IgD-negative memory B cell (primary cell): ENCODE data around the gene GMDS. TPM values are rescaled to one million over a fixed set of nuclear protein-coding genes. Genes with fewer than 3 reads are reported as not detected.

ENCODE experiments used
- H3K27ac Mint-ChIP-seq, 3 donors: one replicate each; pipeline ENCODE4 v1.8.0; 2020 to 2022; ENCODE audit warnings: mild to moderate bottlenecking in 3 of 3, mixed read lengths in 3 of 3, moderate library complexity in 1 of 3
- H3K27me3 Mint-ChIP-seq: one replicate; pipeline ENCODE4 v1.8.0; 2021; ENCODE audit warnings: mixed read lengths
- H3K36me3 Mint-ChIP-seq: one replicate; pipeline ENCODE4 v1.8.0; 2020; ENCODE audit warnings: mild to moderate bottlenecking, mixed read lengths
- H3K4me1 Mint-ChIP-seq, 3 donors: one replicate each; pipeline ENCODE4 v1.8.0; 2020 to 2022; ENCODE audit warnings: mixed read lengths in 3 of 3, mild to moderate bottlenecking in 1 of 3
- H3K4me3 Mint-ChIP-seq, 4 donors: one replicate each; pipeline ENCODE4 v1.8.0; 2020 to 2022; ENCODE audit warnings: mild to moderate bottlenecking in 4 of 4, mixed read lengths in 4 of 4, moderate library complexity in 3 of 4
- H3K9me3 Mint-ChIP-seq, 3 donors: one replicate each; pipeline ENCODE4 v1.8.0; 2020 to 2021; ENCODE audit warnings: mixed read lengths in 3 of 3, mild to moderate bottlenecking in 1 of 3
- polyA plus RNA-seq: library from polyadenylated mRNA; unstranded; fragments of 300-500 nt; fragmentation: Illumina TruSeq; gene quantifications from one replicate; pipeline ENCODE4 v1.2.3, GENCODE V29; 2021

Gene GMDS
- polyA plus RNA-seq, 1 donor from 2014 or later = 17.0 TPM

DNA sequence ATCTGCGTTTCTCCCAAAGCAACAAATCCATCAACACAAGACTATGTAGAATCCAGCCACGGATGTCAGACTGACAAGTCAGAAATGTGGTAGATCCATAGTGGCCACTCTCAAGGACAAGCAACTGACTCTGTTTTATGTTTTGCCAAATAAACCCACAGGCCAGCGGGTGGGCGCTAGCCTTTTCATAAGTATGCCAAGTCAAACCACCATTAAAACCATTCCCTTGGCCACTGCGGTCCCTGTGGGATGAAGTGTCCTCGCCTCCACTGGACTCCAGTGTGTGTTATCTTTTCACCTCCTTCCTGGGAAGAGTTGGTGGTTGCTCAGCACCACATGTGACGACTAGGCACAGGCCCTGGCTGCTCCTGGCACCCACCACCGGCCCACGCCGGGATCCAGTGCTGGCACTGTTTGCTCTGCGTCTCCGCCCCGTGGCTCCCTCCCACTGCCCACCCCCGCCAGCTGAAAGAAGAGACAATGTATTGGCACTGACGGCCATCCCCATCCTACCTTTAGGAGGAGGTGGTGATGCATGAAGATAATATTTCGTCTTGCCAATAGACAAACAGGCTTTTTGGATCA is 532.3 kb downstream of the GMDS start:
- no peaks in the 10 kb centered on the region for H3K4me1 Mint-ChIP-seq
- no peak overlapping the region for H3K4me3 Mint-ChIP-seq
- H3K36me3 Mint-ChIP-seq = peaks cover 4% of the 10 kb centered on the region
- no peak overlapping the region for H3K27ac Mint-ChIP-seq
- H3K27me3 Mint-ChIP-seq = no peaks in the 10 kb centered on the region
- H3K9me3 Mint-ChIP-seq = no peaks in the 10 kb centered on the region

DNA sequence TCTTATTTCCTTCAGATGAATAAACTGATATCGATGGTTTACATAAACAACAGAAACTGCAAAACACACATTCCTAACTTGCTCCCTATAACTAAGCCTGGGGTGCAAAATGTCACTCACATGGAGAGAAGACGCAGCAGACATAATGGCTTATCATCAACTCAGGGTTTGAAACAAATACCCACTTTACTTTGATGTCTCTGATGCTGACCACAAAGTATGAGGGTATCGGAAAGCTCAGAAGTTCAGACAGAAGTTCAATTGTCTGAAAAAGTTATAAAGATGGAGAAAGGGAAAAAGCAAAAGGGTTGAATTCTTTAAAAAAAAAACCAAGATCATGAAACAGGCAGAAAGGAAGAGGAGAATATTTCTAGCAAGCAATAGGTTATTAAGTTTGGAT is 533.0 kb downstream of the GMDS start:
- Mint-ChIP-seq H3K9me3 (no peaks in the 10 kb centered on the region), H3K36me3 (peaks cover 4% of the 10 kb centered on the region), H3K27ac (no peak overlapping the region), H3K4me3 (no peak overlapping the region), H3K27me3 (no peaks in the 10 kb centered on the region), H3K4me1 (no peaks in the 10 kb centered on the region)

DNA sequence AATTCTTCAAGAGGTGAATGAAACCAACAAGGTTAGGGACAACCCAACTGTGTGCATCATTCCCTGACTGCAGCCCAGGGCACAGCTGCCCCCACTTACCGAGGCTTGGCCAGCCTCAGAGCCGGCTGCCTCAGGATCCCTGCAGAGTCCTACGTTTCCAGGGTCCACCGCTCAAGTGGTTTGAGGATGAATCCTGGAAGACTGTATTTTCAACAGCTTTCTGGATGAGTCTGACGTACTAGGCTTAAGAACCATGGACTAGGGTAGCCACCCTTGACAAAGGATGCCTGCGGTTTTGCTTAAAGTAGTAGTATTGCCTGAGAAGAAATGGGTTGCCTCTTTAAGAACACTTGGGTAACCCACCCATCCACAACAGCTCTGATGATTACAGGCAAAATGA is 534.3 kb downstream of the GMDS start:
- Mint-ChIP-seq H3K4me1 (no peaks in the 10 kb centered on the region), H3K36me3 (peaks cover 4% of the 10 kb centered on the region), H3K27ac (no peak overlapping the region), H3K9me3 (no peaks in the 10 kb centered on the region), H3K27me3 (no peaks in the 10 kb centered on the region), H3K4me3 (no peak overlapping the region)

DNA sequence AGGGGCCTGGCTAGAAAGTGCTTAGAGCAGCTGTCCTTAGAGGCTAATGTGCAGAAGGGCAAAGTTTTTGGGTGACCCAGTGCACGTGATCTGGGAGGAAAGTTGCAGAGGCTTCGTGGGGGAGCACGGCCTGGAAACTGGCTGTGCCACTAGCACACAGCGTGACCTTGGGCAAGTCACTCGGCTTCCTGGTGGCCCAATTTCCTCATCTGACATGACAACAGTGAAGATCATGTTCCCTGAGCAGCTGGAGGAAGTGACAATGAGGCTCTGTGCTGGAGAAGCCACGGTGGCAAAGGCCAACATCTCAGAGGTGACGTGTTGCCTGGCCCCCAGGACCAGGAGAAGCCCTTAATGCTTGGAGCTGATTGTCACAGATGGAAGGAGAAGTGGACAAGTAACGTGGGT is 536.2 kb downstream of the GMDS start:
- H3K4me3 Mint-ChIP-seq = no peak overlapping the region
- H3K27ac Mint-ChIP-seq = no peak overlapping the region
- no peaks in the 10 kb centered on the region for H3K9me3 Mint-ChIP-seq
- H3K4me1 Mint-ChIP-seq = no peaks in the 10 kb centered on the region
- H3K27me3 Mint-ChIP-seq = no peaks in the 10 kb centered on the region
- peaks cover 7% of the 10 kb centered on the region for H3K36me3 Mint-ChIP-seq

DNA sequence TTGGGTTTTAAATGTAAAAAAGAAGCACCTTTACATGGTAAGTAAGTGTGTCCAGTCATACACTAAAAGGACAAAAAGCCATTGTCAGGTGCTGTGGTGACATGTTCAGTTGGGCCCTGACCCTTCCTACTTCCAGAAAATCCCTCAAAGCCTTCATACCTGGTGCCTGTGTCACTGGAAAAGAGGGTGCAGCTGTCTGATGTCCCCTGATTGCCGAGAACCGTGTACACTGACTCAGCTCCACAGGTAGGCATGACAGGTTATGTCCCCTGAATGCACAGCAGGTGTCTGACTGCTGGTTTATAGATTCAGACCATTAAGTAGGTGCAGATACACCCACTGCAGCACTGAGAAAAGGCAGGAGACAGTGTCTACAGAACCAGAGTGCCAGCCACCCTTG is 536.6 kb downstream of the GMDS start:
- Mint-ChIP-seq H3K27ac (no peak overlapping the region), H3K9me3 (no peaks in the 10 kb centered on the region), H3K36me3 (peaks cover 7% of the 10 kb centered on the region), H3K27me3 (no peaks in the 10 kb centered on the region), H3K4me3 (no peak overlapping the region), H3K4me1 (no peaks in the 10 kb centered on the region)

DNA sequence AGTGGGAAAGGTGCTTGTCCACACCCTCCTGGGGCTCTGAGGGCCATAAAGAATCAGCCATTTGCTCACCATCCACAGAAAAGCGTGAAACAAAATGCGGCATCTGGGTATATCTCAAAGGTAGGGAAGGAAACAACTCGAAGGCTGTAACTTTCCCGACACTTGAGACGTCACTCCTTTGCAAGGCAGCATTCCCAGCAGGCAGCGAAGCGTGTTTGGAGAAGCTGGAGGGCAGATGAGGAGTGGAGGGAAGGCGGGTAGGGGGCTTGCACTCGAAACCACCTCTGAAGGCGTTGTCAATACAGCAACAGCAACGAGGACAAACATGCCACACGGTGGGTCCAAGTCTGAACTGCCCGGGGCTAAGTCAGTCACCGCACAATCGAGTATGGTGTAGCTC is 537.3 kb downstream of the GMDS start:
- Mint-ChIP-seq H3K9me3 (no peaks in the 10 kb centered on the region), H3K27ac (no peak overlapping the region), H3K4me3 (no peak overlapping the region), H3K27me3 (no peaks in the 10 kb centered on the region), H3K4me1 (no peaks in the 10 kb centered on the region), H3K36me3 (peaks cover 3% of the 10 kb centered on the region)

DNA sequence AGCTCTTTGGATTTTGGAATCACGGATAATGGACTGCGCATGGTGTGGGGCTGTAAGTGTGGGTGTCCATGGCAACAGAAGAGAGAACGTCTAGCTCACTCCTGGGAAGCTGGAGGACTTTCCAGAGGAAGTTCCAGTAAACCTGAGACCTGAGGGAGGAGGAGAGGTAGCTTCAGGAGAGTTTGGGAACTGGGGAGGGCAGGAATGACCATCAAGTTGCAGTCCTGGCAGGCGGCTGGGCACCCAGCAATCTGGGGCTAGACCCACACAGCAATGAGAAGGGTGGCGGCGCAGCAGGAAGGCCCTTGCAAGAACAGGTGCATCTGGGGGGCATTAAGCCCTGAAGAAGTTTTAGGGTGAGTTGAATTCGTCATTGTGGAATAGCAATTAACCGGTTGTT is 539.8 kb downstream of the GMDS start:
- Mint-ChIP-seq H3K27me3 (no peaks in the 10 kb centered on the region), H3K4me3 (no peak overlapping the region), H3K27ac (no peak overlapping the region), H3K36me3 (peaks cover 4% of the 10 kb centered on the region), H3K4me1 (no peaks in the 10 kb centered on the region), H3K9me3 (no peaks in the 10 kb centered on the region)

DNA sequence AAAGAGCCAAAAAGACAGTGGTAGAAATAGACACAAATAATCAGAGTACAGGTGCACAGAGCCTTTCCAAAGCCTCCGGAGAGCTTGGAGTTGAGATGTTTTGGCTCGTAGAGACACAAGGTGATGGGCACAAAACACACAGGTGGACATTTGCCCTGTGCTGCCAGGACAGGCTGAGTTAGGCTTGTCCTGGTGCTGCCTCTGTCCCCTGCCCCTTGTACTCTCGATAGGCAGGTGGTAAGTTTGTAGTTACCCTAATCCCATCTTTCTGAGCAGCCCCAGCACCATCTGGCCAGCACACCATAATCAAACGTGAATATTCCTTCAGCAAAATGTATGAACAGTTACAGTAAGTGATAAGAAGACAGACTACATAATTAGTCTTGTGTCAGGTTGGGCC is 540.2 kb downstream of the GMDS start:
- H3K4me3 Mint-ChIP-seq = no peak overlapping the region
- H3K27me3 Mint-ChIP-seq = no peaks in the 10 kb centered on the region
- H3K27ac Mint-ChIP-seq = no peak overlapping the region
- no peaks in the 10 kb centered on the region for H3K9me3 Mint-ChIP-seq
- H3K36me3 Mint-ChIP-seq = peaks cover 4% of the 10 kb centered on the region
- no peaks in the 10 kb centered on the region for H3K4me1 Mint-ChIP-seq

DNA sequence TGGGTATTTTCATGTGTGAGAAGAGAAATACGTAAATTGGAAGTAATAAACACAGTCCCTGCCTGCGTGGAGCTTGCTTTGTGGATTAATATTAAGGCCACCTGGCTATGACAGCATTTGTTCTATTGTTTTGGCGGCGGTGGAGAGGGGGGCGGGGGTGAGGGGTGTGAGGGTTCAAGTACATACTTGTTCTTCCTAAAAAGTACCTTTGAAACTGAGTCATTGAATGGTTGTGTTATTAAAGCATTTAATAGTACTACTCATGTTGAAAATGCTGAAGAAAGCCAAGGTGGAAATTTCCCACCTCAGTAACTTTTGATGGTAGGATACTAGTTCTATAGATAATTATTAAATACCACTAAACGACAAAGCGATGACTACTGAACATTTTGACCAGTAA is 540.7 kb downstream of the GMDS start:
- Mint-ChIP-seq H3K4me1 (no peaks in the 10 kb centered on the region), H3K36me3 (peaks cover 4% of the 10 kb centered on the region), H3K4me3 (no peak overlapping the region)

DNA sequence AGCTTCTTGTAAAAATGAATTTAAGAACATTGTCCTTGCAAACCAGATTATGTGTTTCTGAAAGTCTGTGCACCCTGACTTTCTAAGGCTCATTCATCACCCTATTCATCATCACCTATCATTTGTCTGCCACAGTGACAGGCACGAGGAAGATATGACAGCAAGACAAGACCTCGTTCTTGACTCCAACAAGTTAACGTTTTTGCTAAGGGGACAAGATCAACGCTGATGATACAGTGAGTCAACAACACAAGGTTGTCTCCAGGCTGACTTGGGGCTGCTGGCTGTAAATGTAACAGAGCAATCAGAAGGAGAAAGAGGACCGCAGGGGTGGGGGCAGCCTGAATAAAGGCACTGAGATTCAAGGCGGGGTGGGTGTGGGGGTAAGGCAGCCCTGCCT is 541.5 kb downstream of the GMDS start:
- H3K27me3 Mint-ChIP-seq = no peaks in the 10 kb centered on the region
- no peak overlapping the region for H3K4me3 Mint-ChIP-seq
- no peaks in the 10 kb centered on the region for H3K9me3 Mint-ChIP-seq
- H3K36me3 Mint-ChIP-seq = peaks cover 6% of the 10 kb centered on the region
- H3K4me1 Mint-ChIP-seq = no peaks in the 10 kb centered on the region
- no peak overlapping the region for H3K27ac Mint-ChIP-seq

More for the DNA sequence above, 540.7 kb downstream of the GMDS start:
- H3K27ac Mint-ChIP-seq = no peak overlapping the region
- H3K9me3 Mint-ChIP-seq = no peaks in the 10 kb centered on the region
- H3K27me3 Mint-ChIP-seq = no peaks in the 10 kb centered on the region

DNA sequence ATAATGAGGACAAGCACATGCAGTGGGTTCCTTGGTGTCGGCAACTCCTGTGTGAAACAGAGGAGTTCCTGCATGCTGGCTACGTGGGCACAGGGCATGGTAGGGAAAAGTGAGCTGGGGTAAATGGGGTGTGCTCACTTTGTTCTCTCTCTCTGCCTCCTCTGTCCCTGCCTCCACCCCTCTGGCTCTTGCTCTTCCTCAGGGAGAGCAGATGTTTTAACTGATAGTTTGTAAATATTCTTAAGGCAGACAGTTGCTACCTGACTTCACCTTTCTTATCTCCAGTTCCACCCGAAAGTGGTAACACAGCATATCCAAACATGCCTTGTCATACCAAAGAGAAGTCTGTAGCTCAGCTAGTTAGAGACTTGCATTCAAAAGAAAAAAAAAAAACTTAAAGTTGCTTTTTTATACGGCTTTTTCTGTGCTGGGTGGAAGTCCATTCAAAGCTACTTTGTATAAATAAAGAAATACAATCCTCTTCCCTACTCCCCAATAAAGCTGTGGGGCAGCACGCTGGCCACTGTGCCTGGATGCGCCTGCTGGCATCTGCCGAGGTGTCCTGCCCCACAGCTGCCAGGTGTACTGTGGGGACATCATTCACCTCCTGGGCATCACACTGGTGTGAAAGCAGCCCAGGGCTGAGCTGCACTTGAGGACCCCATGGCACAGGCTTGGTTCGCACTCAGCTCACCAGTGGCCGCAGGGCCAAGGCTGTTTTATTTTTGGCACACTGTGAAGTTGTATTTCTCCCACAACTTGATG is 542.1 kb downstream of the GMDS start:
- H3K9me3 Mint-ChIP-seq = no peaks in the 10 kb centered on the region
- H3K36me3 Mint-ChIP-seq = peaks cover 6% of the 10 kb centered on the region
- H3K4me1 Mint-ChIP-seq = no peaks in the 10 kb centered on the region
- H3K27me3 Mint-ChIP-seq = no peaks in the 10 kb centered on the region
- no peak overlapping the region for H3K27ac Mint-ChIP-seq
- H3K4me3 Mint-ChIP-seq = no peak overlapping the region

DNA sequence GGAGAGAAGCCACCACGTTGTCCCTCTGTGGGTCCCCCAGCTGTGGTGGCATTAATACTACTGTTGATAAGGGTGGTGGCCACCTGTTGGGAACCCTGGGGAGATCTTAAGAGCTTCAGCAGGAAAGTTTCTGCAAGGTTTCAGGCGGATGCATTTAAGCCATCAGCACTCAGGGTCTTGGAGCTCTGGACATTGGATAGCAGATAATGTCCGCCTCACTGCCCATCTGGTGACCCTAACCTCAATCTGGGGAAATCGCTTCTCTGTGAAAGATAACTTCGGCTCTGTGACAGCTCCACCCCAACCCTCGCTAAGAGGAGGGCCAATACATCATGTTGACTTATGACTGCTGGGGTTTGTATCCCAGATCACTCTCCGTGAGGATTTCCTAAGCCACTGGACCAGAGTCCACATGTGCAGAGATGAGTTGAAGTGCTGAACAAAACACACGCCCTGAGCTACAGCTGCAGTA is 542.8 kb downstream of the GMDS start:
- peaks cover 6% of the 10 kb centered on the region for H3K36me3 Mint-ChIP-seq
- H3K9me3 Mint-ChIP-seq = no peaks in the 10 kb centered on the region
- no peak overlapping the region for H3K27ac Mint-ChIP-seq
- no peaks in the 10 kb centered on the region for H3K4me1 Mint-ChIP-seq
- no peaks in the 10 kb centered on the region for H3K27me3 Mint-ChIP-seq
- H3K4me3 Mint-ChIP-seq = no peak overlapping the region

DNA sequence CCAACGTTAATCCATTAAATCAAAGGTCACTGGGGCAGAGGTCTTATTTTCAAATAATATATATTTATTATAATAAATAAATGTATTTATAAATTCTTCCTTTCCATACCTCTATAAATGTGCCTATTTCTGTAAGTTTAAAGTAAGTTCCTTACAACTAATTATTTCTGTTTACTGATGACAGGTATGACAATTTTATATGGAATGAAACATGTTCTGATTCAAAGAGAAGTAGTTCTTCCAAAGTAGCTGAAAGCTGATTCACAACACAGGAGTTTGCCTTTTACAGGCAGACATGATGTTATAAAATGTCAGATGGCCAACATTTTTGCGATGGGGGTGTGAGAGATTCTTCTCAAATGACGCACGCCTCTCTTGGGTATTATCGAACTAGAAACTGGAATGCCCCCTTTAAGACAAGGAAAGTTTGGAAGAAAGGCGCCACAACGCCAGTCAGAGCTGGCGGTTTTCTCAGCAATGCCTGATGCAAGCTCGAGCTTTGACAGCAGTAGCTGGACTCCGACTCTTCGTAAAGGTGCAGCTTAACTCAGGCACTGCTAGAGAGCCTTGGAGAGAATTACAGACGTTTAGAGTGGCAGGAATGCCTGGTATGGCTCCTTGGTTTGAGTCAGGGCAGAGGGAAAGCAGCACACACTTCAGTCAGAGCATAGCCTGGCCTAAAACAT is 543.6 kb downstream of the GMDS start:
- H3K27me3 Mint-ChIP-seq = no peaks in the 10 kb centered on the region
- no peaks in the 10 kb centered on the region for H3K9me3 Mint-ChIP-seq
- H3K4me1 Mint-ChIP-seq = no peaks in the 10 kb centered on the region
- H3K36me3 Mint-ChIP-seq = peaks cover 9% of the 10 kb centered on the region
- no peak overlapping the region for H3K4me3 Mint-ChIP-seq
- no peak overlapping the region for H3K27ac Mint-ChIP-seq

DNA sequence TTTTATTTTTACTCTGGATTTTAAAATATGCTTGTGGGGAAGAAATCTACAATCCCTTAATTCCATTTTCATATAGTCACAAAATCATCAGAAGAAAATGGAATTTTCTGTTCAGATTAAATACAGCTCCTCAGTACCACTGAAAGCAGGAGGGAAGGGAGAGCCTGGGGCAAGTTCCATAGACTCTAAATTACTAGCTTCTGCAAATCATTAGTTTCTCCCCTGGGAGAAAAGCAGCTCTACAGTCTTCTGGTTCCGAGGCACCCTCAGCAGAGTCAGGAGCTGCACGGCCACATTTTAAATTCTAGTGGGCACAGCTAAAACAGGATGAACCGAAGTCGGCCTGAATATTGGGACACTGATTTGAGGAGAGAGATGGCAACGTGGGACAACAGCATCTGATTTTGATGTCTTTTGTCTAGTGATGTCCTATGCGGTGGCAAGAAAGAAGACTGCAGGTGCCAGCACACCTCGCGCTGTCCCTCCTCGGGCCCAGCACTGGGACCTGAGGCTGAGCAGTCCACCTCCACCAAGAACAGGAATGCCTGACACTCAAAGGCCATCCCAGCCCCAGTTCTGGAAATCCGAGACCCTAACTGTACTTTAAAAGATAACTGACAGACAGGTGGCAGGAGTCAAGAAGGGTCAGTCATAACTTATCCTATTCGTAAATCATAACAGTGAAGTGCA is 545.0 kb downstream of the GMDS start:
- H3K27me3 Mint-ChIP-seq = no peaks in the 10 kb centered on the region
- no peaks in the 10 kb centered on the region for H3K4me1 Mint-ChIP-seq
- no peaks in the 10 kb centered on the region for H3K9me3 Mint-ChIP-seq
- peaks cover 9% of the 10 kb centered on the region for H3K36me3 Mint-ChIP-seq
- H3K27ac Mint-ChIP-seq = peak overlapping the region in 1 of 3 donors; percentile 9
- no peak overlapping the region for H3K4me3 Mint-ChIP-seq

DNA sequence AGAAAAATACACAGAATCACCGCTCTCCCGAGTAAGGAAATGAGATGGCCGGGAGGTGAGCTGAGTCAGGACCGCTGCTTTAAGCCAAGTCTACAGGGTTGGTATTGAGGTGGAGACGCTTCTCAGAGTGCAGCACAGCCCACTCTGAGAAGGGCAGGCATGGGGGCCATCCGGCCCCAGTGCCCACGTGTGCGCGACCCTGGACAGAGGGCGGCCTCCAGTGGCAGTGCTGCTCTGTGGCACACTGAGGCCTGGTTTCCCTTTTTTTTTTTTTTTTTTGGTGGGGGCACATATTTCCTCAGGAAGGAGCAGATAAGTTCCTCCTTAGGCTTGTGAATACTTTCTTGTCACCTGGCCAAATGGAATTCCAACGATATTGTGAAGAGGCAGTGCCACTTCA is 546.9 kb downstream of the GMDS start:
- no peak overlapping the region for H3K4me3 Mint-ChIP-seq
- H3K36me3 Mint-ChIP-seq = peaks cover 8% of the 10 kb centered on the region
- no peak overlapping the region for H3K27ac Mint-ChIP-seq
- no peaks in the 10 kb centered on the region for H3K27me3 Mint-ChIP-seq
- no peaks in the 10 kb centered on the region for H3K4me1 Mint-ChIP-seq
- H3K9me3 Mint-ChIP-seq = no peaks in the 10 kb centered on the region
